ENCODE results near the gene TMEM168. TPM values are rescaled to one million over a fixed set of nuclear protein-coding genes. Genes with fewer than 3 reads are reported as not detected.

The TMEM168 gene
- total and polyA plus RNA-seq, 2 donors (not counting 3 experiments of a cell fraction or from before 2014, with no cell fraction given) = 23.4 to 24.4 TPM

DNA sequence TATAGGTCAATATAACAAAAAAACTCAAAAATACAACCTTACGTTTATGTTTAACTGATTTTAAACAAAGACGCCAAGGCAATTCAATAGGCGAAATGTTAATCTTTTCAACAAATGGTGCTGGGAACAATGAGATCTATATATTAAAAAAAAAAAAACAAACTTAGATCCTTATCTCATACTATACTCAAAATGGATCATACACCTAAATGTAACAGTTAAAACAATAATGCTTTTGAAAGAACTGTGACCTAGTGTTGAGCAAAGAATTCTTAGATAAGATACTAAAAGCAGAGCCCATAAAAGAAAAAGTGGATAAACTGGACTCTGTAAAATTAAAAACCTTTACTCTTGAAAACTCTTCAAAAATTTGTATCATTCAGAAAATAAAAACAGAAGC, 8.6 kb downstream of the TMEM168 start:
- ChIA-PET POLR2A (no interaction called here), CTCF (no interaction called here)
- TF ChIP-seq MYC (IDR thresholded peaks at IDR 0.05; ENCODE audit: low read depth, low read length) (no peak), GATA2 (IDR thresholded peaks at IDR 0.05; ENCODE audit: insufficient read depth, insufficient read length, low read depth, low read length) (no peak), POLR2A (IDR thresholded peaks at IDR 0.05; ENCODE audit: low read depth, low read length) (no peak), FOS (IDR thresholded peaks at IDR 0.05; ENCODE audit: borderline replicate concordance, insufficient read depth, low read length) (no peak), POLR2AphosphoS5 (IDR thresholded peaks at IDR 0.05; ENCODE audit: insufficient read depth, low read depth, low read length) (no peak), JUN (IDR thresholded peaks at IDR 0.05; ENCODE audit: borderline replicate concordance, insufficient read depth, insufficient read length, low read depth) (no peak), EZH2 (IDR thresholded peaks at IDR 0.05; ENCODE audit: borderline replicate concordance, low read depth, low read length, severe bottlenecking) (no peak)
- TF ChIP-seq, protein P1, sequence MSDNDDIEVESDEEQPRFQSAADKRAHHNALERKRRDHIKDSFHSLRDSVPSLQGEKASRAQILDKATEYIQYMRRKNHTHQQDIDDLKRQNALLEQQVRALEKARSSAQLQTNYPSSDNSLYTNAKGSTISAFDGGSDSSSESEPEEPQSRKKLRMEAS (IDR thresholded peaks at IDR 0.05; ENCODE audit: insufficient read depth, insufficient read length) = no peak
- TF ChIP-seq, protein P2, sequence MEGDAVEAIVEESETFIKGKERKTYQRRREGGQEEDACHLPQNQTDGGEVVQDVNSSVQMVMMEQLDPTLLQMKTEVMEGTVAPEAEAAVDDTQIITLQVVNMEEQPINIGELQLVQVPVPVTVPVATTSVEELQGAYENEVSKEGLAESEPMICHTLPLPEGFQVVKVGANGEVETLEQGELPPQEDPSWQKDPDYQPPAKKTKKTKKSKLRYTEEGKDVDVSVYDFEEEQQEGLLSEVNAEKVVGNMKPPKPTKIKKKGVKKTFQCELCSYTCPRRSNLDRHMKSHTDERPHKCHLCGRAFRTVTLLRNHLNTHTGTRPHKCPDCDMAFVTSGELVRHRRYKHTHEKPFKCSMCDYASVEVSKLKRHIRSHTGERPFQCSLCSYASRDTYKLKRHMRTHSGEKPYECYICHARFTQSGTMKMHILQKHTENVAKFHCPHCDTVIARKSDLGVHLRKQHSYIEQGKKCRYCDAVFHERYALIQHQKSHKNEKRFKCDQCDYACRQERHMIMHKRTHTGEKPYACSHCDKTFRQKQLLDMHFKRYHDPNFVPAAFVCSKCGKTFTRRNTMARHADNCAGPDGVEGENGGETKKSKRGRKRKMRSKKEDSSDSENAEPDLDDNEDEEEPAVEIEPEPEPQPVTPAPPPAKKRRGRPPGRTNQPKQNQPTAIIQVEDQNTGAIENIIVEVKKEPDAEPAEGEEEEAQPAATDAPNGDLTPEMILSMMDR (IDR thresholded peaks at IDR 0.05; ENCODE audit: extremely low read depth in 1 of 2, insufficient read depth in 1 of 2, low read depth in 1 of 2, low read length in 2 of 2) = no peak
- dilution Hi-C loops (cut with MboI; ENCODE audit: extremely low pct_ligation_motif_present, low sequenced_read_pairs) = no loop called here
- Histone ChIP-seq H3K4me2 (ENCODE audit: insufficient read depth, low read length) (no peak overlapping the region), H3K4me3 (replicated peaks in 1 of 3; ENCODE audit: insufficient read depth in 1 of 3, low read depth in 1 of 3, low read length in 3 of 3) (no peak overlapping the region), H3K27me3 (ENCODE audit: control insufficient read depth in 2 of 2, insufficient read depth in 2 of 2, low read length in 2 of 2) (no peaks in the 10 kb centered on the region), H3K36me3 (ENCODE audit: control insufficient read depth in 2 of 2, extremely low read depth in 1 of 2, insufficient read depth in 2 of 2, low read length in 2 of 2) (no peaks in the 10 kb centered on the region), H3K4me1 (ENCODE audit: control insufficient read depth, extremely low read depth, insufficient read depth, low read length) (peaks cover 6% of the 10 kb centered on the region), H3K27ac (ENCODE audit: insufficient read depth, low read depth, low read length) (no peak overlapping the region), H2AFZ (ENCODE audit: low read depth, low read length) (no peak overlapping the region), H3K79me2 (ENCODE audit: control insufficient read depth, insufficient read depth, low read length) (peaks cover 4% of the 10 kb centered on the region), H3K9me1 (replicated peaks; ENCODE audit: control insufficient read depth, extremely low read depth, insufficient read depth, low read length) (no peaks in the 10 kb centered on the region), H3K9me3 (replicated peaks; ENCODE audit: control insufficient read depth, insufficient read depth, low read length) (no peaks in the 10 kb centered on the region), H4K20me1 (replicated peaks; ENCODE audit: control insufficient read depth, extremely low read depth, insufficient read depth, low read length) (no peaks in the 10 kb centered on the region), H3K9ac (replicated peaks; ENCODE audit: extremely low read depth, insufficient read depth, low read length) (no peak overlapping the region)
- FAIRE-seq (no peak), DNase-seq (ENCODE audit: low read depth, low spot score) (no peak)
- intact Hi-C loops (cut with micrococcal nuclease) = loop anchor here (1.0 to 10.0 kb wide), 2 partner anchors 9 to 333 kb away; partner anchors contain the start of genes SMIM30 and TMEM168
- no TSS peak for BruUV-seq (replicated peaks)

All from endothelial cell of umbilical vein (primary cell).